ENCODE measurements around the gene HOXD12.

HOXD12 gene

DNA sequence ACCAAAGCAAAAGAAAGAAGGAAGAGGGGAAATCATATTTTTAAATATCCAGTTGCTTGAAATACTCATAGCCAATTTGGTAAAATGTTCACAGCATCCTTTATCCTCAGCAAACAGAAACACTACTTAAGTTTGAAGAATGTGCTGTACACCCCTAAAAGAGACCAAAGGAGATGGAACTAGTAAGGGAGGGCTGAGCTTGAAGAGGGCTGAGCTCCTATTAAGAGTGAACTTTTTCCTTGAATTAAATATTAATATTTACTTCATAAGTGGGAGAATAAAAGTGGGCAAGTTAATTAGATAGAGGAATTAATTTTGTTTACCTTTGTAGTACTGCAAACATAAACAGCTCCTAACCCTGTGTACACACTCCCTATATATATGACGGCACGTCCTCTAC lies 22.8 kb upstream of the HOXD12 start:
- H3K4me3 ChIP-seq (ENCODE audit: insufficient read length, low read depth) = no peak overlapping the region
- H3K4me1 ChIP-seq (ENCODE audit: insufficient read depth, insufficient read length) = no peaks in the 10 kb centered on the region
- peaks cover 15% of the 10 kb centered on the region for H3K27me3 ChIP-seq (ENCODE audit: insufficient read depth, insufficient read length)
- TF ChIP-seq SUZ12 (IDR thresholded peaks at IDR 0.05; ENCODE audit: extremely low read depth, insufficient read depth, insufficient read length) (no peak), YY1 (IDR thresholded peaks at IDR 0.05; ENCODE audit: insufficient read depth, insufficient read length) (no peak), ZNF274 (IDR thresholded peaks at IDR 0.05; ENCODE audit: low read depth, low read length) (no peak)
- DNase-seq (ENCODE audit: low read depth, low spot score) = no peak
- H3K9me3 ChIP-seq (ENCODE audit: insufficient read depth, low read length) = peaks cover 39% of the 10 kb centered on the region
- H3K9ac ChIP-seq (ENCODE audit: insufficient read length, low read depth) = no peak overlapping the region
- no peaks in the 10 kb centered on the region for H3K36me3 ChIP-seq (ENCODE audit: insufficient read depth, insufficient read length, low read length)

DNA sequence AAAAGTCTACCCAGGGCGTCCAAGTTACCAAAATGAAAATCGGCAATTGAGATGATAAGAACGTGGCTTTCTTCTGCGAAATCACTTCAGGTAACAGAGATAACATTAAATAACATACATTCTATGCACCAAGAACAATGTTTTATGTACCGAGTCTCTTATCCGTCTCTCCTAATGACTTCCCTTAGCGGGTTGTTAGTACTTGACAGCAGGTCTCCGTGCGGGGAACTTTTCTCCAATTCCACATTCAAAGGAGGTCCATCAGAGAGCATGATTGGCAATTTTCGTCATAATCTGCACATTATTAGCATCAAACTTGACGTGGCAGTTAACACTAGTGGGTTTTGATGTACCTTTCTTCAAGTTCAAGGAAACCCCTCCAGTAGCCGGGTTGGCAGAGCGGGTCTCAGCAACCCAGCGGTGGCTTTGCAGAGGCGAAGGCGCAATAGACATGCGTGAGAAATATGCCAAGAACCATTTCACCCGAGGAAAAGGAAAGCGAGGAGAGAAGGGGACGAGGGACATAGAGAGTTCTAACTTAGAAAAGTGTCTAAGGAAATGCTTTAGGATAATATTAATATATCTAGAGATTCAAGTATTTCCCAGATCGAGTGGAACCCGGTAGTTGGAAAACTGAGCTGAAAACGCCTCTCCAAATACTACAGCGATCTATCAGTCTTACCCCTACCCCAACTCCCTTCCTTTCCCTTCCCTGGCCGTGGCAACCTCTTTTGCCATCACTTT lies 20.9 kb upstream of the HOXD12 start:
- Histone ChIP-seq H3K9me3 (ENCODE audit: insufficient read depth, low read length) (peaks cover 39% of the 10 kb centered on the region), H3K9ac (ENCODE audit: insufficient read length, low read depth) (no peak overlapping the region), H3K36me3 (ENCODE audit: insufficient read depth, insufficient read length, low read length) (no peaks in the 10 kb centered on the region), H3K27me3 (ENCODE audit: insufficient read depth, insufficient read length) (peaks cover 34% of the 10 kb centered on the region), H3K4me3 (ENCODE audit: insufficient read length, low read depth) (no peak overlapping the region), H3K4me1 (ENCODE audit: insufficient read depth, insufficient read length) (no peaks in the 10 kb centered on the region)
- no peak for DNase-seq (ENCODE audit: low read depth, low spot score)
- no peak for TF ChIP-seq ZNF274 (IDR thresholded peaks at IDR 0.05; ENCODE audit: low read depth, low read length)
- no peak for TF ChIP-seq YY1 (IDR thresholded peaks at IDR 0.05; ENCODE audit: insufficient read depth, insufficient read length)
- TF ChIP-seq SUZ12 (IDR thresholded peaks at IDR 0.05; ENCODE audit: extremely low read depth, insufficient read depth, insufficient read length) = no peak

GRCh38 chr2:176079285-176079830 lies 20.2 kb upstream of the HOXD12 start:
- H3K4me1 ChIP-seq (ENCODE audit: insufficient read depth, insufficient read length) = no peaks in the 10 kb centered on the region
- no peak for DNase-seq (ENCODE audit: low read depth, low spot score)
- no peak overlapping the region for H3K9ac ChIP-seq (ENCODE audit: insufficient read length, low read depth)
- peaks cover 41% of the 10 kb centered on the region for H3K27me3 ChIP-seq (ENCODE audit: insufficient read depth, insufficient read length)
- peaks cover 39% of the 10 kb centered on the region for H3K9me3 ChIP-seq (ENCODE audit: insufficient read depth, low read length)
- no peaks in the 10 kb centered on the region for H3K36me3 ChIP-seq (ENCODE audit: insufficient read depth, insufficient read length, low read length)
- H3K4me3 ChIP-seq (ENCODE audit: insufficient read length, low read depth) = no peak overlapping the region
- TF ChIP-seq YY1 (IDR thresholded peaks at IDR 0.05; ENCODE audit: insufficient read depth, insufficient read length) (no peak), SUZ12 (IDR thresholded peaks at IDR 0.05; ENCODE audit: extremely low read depth, insufficient read depth, insufficient read length) (no peak), ZNF274 (IDR thresholded peaks at IDR 0.05; ENCODE audit: low read depth, low read length) (no peak)

GRCh38 chr2:176079831-176080539 lies 19.6 kb upstream of the HOXD12 start:
- H3K9me3 ChIP-seq (ENCODE audit: insufficient read depth, low read length) = peaks cover 39% of the 10 kb centered on the region
- no peaks in the 10 kb centered on the region for H3K36me3 ChIP-seq (ENCODE audit: insufficient read depth, insufficient read length, low read length)
- peak overlapping the region; percentile 25 for H3K4me3 ChIP-seq (ENCODE audit: insufficient read length, low read depth)
- peaks cover 47% of the 10 kb centered on the region for H3K27me3 ChIP-seq (ENCODE audit: insufficient read depth, insufficient read length)
- no peak overlapping the region for H3K9ac ChIP-seq (ENCODE audit: insufficient read length, low read depth)
- no peak for DNase-seq (ENCODE audit: low read depth, low spot score)
- no peaks in the 10 kb centered on the region for H3K4me1 ChIP-seq (ENCODE audit: insufficient read depth, insufficient read length)
- TF ChIP-seq YY1 (IDR thresholded peaks at IDR 0.05; ENCODE audit: insufficient read depth, insufficient read length) (no peak), ZNF274 (IDR thresholded peaks at IDR 0.05; ENCODE audit: low read depth, low read length) (no peak), SUZ12 (IDR thresholded peaks at IDR 0.05; ENCODE audit: extremely low read depth, insufficient read depth, insufficient read length) (no peak)

GRCh38 chr2:176080540-176081375 lies 18.8 kb upstream of the HOXD12 start:
- no peak overlapping the region for H3K9ac ChIP-seq (ENCODE audit: insufficient read length, low read depth)
- peaks cover 39% of the 10 kb centered on the region for H3K9me3 ChIP-seq (ENCODE audit: insufficient read depth, low read length)
- H3K4me3 ChIP-seq (ENCODE audit: insufficient read length, low read depth) = peak overlapping the region; percentile 25
- H3K36me3 ChIP-seq (ENCODE audit: insufficient read depth, insufficient read length, low read length) = no peaks in the 10 kb centered on the region
- peaks cover 55% of the 10 kb centered on the region for H3K27me3 ChIP-seq (ENCODE audit: insufficient read depth, insufficient read length)
- H3K4me1 ChIP-seq (ENCODE audit: insufficient read depth, insufficient read length) = no peaks in the 10 kb centered on the region
- no peak for TF ChIP-seq YY1 (IDR thresholded peaks at IDR 0.05; ENCODE audit: insufficient read depth, insufficient read length)
- TF ChIP-seq SUZ12 (IDR thresholded peaks at IDR 0.05; ENCODE audit: extremely low read depth, insufficient read depth, insufficient read length) = no peak
- no peak for TF ChIP-seq ZNF274 (IDR thresholded peaks at IDR 0.05; ENCODE audit: low read depth, low read length)
- no peak for DNase-seq (ENCODE audit: low read depth, low spot score)

DNA sequence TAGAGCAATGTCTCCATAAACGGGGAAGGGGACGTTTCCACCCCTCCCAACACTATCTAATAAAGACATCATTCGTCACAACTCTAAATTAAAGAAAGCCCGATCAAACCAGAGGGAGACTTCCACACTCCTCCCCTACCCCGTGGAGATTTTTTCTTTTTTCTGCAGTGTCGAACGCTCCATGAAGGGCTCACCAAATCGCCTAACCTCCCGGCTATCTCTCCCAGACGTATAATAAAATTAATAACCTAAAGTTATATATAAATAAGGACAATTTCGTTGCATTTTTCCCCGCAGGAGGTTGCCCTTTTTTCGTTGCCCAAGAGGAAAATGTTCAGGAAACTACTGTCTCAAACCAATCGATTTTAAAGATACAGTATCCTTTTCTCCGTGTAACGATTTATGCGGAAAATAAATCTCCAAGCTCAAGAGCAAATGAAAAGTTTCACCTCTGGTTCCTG lies 18.2 kb upstream of the HOXD12 start:
- H3K9me3 ChIP-seq (ENCODE audit: insufficient read depth, low read length) = peaks cover 39% of the 10 kb centered on the region
- no peaks in the 10 kb centered on the region for H3K36me3 ChIP-seq (ENCODE audit: insufficient read depth, insufficient read length, low read length)
- no peak for DNase-seq (ENCODE audit: low read depth, low spot score)
- H3K4me1 ChIP-seq (ENCODE audit: insufficient read depth, insufficient read length) = no peaks in the 10 kb centered on the region
- H3K9ac ChIP-seq (ENCODE audit: insufficient read length, low read depth) = no peak overlapping the region
- no peak for TF ChIP-seq YY1 (IDR thresholded peaks at IDR 0.05; ENCODE audit: insufficient read depth, insufficient read length)
- TF ChIP-seq SUZ12 (IDR thresholded peaks at IDR 0.05; ENCODE audit: extremely low read depth, insufficient read depth, insufficient read length) = no peak
- no peak for TF ChIP-seq ZNF274 (IDR thresholded peaks at IDR 0.05; ENCODE audit: low read depth, low read length)
- no peak overlapping the region for H3K4me3 ChIP-seq (ENCODE audit: insufficient read length, low read depth)
- H3K27me3 ChIP-seq (ENCODE audit: insufficient read depth, insufficient read length) = peaks cover 61% of the 10 kb centered on the region

Measured in NT2/D1 (cell line).